Stimulated activated CD4-positive, alpha-beta T cell treated with anti-CD3 and anti-CD28 coated beads, Interleukin-4, amount 100 ng/mL, for 48 hours (primary cell): ENCODE measurements around the gene WDR59.
A peak's percentile ranks its signal among the peaks of the same experiment; 100 is the strongest.
"Not testable (repeated sequence)": the region's sequence is repeated elsewhere in the genome, so short reads cannot be mapped to it uniquely, and the experiment has no call there.

ENCODE experiments used
- DNase-seq, 2 donors: peaks; one replicate each; pipeline ENCODE4 v3.0.0-alpha.2; 2020; ENCODE audit warnings: low read depth in 2 of 2

Gene WDR59

DNA sequence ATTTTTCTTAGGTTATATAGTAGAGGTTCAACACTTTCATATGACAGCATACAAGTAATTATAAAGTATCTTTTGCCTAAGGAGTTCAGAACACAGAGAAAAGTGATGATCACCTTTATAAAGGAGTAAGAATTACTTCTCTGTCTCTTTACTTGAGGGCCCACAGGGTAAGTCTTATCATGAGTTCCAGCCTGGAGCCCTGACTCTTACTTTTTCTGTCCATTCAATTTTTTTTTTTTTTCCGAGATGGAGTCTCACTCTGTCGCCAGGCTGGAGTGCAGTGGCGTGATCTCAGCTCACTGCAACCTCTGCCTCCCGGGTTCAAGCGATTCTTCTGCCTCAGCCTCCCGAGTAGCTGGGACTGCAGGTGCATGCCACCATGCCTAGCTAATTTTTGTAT is 28.2 kb upstream of the WDR59 start:
- not testable (repeated sequence) for DNase-seq

DNA sequence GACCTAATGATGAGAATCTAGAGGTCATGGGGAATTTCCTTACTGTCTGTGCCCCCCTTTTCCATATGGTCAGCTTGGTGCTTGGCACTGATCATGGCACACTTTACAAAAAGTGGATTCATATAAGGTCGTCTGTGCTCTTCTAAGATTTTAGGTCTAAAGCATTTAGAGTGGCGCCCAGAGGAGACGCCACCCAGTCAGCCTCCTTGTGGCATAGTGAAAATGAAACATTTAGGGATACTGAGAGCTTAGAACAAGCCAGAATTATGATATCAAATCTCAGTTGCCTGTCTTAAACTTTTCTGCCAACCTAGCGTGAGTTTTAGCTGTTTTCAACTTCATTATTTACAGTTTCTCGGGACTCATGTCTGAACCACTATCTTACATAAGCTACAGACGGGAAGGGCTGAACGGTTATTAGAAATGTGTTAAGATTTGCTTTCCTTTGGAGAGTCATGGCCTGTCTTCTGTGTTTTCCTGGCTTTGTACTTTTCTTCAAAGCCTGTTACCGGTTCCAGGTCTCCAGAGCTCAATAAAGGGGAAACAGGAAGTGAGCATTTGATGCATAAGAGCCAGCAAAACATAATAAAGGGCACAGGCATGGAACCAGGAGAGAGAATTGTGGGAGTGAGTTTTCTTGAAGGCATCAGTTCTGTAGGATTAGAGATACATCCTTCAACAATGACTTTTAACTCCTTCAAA is 27.6 kb upstream of the WDR59 start:
- DNase-seq: no peak

DNA sequence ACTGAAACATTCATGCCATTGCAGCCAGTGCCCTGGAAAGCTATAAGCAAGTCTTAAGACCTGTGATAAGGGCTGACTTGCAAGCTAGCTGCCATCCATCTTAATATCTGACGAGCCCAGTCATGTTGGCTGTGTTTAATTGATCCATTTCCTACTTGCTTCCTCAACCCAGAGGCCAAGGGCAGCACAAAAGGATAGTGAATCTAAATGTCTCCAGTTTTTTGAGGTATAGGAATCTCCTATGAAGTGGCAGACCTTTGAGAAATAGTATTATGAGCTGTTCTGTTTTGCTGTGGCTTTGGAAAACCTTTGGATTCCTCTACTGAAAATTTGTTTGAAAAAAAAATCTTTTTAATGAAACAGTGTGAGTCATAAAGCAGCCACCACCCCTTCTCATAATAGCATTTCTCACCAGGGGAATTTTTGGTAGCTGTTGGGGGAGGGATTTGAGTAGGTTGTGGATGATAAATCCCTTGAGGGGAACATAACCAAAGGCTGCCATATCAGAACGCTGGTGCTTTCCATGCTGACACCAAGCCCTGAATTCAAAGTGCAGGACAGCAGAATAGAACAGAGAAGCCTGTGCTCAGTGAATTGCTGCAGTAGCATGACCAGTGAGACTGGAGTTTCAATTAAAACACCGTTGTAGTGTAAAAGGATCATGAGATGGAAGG is 26.8 kb upstream of the WDR59 start:
- DNase-seq: peak in 1 of 2 donors; percentile 50

DNA sequence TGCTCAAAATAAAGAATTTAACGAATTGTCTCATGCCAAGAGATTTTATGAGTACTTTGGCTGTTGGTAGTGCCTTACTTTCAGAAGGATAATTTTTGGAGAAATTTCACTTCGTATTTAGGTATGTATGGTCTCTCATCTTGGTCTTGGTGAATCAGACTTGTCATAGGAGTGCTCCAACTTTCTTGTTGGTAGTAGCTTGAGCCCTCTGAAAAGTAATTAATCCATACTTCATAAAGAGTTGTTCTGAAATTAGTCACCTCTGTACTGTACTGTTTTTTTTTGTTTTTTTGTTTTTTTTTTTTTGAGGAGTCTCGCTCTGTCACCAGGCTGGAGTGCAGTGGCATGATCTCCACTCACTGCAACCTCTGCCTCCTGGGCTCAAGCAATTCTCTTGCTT is 25.5 kb upstream of the WDR59 start:
- DNase-seq: no peak

DNA sequence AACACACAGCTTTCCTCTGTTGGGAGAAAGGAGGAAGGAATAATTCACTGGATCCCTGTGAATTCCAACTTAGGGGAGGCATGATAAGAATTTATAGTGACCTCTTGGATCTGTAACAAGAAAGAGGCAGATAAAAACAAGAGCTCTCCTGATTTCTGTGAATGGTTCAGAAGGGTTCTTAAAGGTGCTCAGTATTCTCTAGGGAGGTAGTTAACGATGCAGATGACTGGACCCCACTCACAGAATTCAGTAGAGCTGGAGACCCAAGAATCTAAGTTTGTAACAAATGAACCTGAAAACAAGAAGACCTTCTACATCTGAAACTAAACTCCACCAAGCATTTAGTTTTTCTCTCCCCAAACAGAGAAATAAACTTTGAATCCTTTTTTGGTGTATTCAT is 22.5 kb upstream of the WDR59 start:
- no peak for DNase-seq

DNA sequence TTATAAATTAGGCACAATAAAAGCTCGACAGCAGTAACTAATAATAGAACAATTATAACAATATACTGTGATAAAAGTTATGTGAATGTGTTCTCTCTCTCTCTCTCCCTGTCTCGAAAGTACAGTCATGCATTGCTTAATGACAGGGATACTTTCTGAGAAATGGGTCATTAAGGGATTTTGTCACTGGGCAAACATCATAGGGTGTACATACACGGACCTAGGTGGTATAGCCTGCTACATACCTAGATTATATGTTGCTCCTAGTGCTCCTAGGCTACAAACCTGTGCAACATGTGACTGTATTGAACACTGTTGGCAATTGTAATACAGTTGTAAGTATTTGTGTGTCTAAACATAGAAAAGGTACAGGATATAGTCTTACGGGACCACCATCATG is 20.8 kb upstream of the WDR59 start:
- no peak for DNase-seq

DNA sequence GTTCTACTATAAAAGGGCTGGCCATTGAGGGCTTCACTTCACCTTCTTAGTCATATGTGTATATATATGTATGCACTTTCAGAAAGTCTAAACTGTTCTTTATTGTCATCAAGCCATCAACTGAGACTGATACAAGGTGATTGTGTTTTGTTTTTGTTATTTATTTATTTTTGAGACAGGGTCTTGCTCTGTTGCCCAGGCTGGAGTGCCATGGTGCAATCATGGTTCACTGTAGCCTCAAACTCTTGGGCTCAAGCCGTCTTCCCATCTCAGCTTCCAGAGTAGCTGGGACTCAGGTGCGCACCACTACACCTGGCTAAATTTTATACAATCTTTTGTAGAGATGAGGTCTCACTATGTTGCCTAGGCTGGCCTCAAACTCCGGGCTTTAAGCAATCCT is 19.5 kb upstream of the WDR59 start:
- no peak for DNase-seq

DNA sequence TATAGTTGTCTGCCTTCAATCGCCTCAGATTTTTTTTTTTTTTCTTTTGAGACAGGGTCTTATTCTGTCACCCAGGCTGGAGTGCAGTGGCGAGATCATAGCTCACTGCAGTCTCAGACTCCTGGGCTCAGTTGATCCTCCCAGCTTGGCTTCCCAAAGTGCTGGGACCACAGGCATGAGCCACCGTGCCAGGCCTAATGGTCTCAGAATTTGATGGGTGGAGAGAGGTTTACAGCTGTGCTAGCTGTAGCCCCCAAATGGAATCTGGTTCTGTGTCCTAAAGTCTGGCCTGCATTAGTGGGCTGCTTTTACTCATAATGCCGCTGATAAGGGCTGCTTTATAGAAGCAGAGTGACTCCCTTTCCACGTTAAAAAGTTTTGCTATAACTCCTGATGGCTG is 19.0 kb upstream of the WDR59 start:
- no peak for DNase-seq

DNA sequence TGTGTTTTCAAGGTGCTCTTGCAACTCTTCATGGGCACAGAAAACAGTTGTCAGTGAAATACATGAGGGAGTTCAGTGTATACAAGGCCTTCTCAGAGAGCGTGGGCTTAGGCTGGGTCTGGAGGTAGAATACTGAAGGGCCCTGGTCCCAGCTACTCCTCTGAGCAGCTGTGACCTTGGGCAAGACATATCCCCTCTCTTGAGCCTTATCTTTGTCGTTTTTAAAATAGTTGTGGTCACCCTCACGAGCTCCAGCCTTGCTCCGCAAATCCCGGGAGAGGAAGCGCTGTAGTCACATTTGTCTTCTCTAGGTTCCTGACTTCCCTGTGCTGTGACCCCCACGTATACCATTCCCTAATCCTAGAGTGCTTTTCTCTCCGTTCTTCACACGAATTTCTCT is 17.6 kb upstream of the WDR59 start:
- no peak for DNase-seq

DNA sequence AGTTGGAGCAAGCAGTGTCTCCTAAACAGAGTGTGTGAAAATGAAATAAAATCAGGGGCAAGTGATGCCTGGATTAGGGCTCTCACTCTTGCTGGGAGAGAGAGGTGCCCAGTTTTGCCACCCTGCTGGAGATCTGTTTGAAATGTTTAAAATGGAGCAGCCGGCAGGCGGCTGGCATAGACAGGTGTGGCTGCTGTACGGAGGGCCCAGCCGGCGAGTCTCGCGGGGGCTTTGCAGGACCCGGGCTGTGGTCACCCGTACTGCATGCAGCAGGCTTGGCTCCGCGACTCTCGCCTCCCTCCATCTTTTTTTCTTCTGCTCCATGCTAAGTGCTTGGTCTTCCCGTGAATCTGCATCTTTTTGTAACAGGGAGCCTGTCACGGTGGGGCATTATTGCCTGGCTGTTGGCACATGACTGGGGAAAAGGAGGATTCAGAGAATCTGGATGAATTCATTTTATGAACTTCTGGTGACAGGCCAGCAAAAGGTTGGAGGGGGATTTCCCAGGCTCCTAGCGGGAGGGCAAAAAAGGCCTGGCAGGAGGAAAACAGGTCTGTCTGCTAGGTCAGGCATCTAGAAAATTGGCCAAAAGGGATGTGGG is 15.7 kb upstream of the WDR59 start:
- no peak for DNase-seq

DNA sequence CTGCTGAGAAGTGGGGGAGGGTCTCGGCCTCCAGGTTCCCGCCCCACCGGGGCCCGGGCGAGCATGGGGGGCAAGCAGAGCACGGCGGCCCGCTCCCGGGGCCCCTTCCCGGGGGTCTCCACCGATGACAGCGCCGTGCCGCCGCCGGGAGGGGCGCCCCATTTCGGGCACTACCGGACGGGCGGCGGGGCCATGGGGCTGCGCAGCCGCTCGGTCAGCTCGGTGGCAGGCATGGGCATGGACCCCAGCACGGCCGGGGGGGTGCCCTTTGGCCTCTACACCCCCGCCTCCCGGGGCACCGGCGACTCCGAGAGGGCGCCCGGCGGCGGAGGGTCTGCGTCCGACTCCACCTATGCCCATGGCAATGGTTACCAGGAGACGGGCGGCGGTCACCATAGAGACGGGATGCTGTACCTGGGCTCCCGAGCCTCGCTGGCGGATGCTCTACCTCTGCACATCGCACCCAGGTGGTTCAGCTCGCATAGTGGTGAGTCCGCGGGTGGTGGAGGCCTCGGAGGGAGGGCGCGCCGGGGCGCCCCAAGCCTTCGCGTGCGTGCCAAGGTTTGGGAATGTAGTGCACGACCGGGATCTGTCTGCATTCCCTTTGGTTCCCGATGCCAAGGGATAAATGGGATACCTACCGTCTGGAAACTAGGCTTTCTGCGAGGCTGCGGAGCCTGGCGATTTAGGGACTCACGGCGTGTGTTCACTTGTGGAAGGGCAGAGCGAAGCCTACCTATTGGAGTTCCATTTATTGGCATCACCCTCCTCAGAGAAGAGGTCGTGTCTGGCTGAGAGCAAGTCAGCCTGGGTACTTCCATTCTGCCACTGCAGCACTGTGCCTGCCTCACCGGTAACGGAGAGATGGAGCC is 14.9 kb upstream of the WDR59 start:
- peak; percentile 38 to 55 for DNase-seq

DNA sequence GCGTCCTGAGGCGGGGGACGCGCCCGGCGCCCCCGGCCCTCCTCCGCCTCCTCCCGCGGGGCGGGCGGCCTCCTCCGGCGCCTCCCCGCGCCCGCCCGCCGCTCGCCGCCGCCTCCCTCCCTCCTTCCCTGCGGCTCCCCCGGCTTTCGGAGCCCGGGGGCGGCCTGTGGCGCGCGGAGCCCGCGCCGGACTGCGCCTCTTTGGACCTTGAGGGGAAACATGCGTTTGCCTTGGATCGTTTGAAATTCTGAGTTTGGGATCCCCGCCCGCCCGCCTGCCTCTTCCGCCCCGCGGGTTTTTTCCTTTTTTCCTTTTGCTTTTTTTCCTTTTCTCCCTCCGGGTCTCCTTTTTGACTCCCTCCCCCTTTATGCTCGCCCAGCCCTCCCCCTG is 14.3 kb upstream of the WDR59 start:
- no peak for DNase-seq

DNA sequence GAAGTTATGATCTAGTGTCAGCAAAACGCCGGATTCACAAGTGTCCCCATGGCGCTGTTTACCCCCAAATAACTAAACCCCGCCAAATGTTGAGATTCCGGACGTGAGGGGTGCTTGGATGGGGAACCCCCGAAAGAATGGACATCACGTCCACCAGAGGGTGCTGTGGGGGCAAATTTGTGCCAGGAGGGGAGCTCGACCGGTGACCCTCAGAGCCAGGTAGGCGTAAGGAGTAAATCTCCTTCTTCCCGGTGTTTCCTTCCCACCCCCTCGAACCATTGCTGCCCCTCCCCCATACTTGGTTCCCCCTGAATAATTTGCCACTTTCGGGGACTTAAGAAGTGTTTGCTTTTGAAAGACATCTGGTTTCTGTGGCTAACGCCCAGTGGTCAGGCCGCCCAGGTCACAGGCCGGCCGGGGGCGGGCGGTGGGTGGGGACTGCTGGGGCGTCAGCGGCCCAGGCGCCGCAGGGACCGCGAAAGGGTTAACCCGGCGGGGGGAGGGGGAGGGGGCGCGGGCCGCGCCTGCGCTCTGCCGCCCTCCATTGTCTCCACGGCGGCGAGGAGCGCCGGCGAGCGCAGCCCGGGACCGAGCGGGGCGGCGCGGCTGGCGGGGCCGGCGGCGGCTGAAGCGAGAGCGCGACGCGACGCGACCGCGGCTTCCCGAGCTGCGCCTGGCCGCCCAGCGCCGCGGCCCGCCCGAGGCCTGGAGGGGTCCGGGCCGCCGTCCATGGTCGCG is 13.7 kb upstream of the WDR59 start, which contains the start of gene ZNRF1:
ZNRF1 (plus strand) TSS at position 544 of the 738 bp plus-strand sequence. CDS start 648 bp downstream, outside the sequence.
- peak; percentile 79 to 82 for DNase-seq

DNA sequence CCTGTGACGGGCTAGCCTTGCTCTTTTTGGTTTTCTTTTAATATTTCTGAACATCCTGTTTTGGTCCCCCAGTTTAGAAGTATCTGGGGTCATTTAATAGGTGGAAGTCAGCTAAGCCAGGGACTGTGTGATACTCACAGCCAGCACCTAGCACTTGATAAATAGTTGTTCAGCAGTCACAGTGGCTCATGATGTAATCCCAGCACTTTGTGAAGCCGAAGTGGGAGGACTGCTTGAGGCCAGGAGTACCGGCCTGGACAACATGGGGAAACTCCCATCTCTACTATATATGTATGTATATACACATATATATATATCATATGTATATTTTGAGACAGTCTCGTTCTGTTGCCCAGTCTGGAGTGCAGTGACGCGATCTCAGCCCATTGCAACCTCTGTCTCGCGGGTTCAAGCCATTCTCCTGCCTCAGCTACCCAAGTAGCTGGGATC is 12.1 kb upstream of the WDR59 start:
- no peak for DNase-seq

DNA sequence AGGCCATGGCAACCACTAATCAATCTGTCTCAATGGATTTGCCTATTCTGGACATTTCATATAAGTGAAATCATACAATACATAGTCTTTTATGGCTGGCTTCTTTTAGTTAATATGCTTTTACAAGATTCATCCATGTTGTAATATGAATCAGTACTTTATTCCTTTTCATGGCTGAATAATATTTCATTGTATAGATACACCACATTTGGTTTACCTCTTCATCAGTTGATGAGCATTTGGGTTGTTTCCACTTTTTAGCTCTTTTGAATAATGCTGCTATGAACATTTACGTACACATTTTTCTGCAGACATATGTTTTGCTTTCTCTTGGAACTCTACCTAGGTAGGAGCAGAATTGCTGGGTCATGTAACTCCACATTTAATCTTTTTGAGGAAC is 11.1 kb upstream of the WDR59 start:
- no peak for DNase-seq

DNA sequence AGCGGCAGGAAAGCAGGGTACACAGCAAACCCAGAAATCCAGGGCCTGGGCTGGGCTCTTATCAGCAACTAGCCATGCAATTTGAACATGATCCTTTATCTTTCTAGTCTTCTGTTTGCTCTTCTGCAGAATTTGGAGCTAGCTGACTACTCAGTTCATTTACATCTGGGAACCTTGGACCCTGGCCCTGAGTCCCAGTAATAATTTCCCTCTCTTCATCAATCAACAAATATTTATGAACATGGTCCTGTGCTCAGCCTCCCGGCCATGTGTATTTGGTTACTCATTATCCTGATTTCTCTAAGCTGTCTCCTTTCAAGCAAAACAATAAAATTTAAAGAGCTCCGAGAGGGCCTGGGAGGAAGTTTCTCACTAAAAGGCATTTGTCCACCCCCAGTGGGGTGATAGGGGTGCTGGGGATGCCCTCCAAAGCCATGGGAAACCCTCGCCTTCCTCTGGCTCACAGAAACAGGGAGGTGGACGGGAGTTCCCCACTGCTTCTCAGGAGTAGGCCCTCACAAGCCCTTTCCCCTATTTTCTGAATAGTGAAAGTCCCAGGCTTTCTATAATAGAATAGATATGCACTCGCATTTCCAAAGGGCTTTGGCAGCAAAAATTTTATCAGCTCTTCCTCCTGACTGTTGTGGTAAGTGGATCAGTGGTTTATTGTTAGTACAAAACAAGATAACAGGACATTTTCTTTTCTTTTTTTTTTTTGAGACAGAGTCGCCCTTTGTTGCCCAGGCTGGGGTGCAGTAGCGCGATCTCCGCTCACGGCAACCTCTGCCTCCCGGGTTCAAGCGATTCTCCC is 6.9 kb upstream of the WDR59 start:
- no peak for DNase-seq

DNA sequence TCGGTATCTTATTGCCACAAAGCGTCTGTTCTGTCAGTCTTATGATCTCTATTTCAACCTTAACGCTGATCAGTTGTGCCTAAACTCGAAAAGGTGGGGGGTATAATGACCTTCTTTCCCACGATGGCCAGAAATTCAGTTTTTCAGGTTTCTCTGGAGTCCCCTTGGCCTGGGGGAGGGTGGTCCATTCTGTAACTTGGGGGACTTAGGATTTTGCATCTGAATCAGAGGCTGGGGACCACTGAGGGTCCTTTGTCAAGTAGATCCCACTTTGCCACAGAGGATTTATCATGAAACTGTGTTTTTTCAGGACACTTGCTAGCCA is 6.3 kb upstream of the WDR59 start:
- DNase-seq: no peak

DNA sequence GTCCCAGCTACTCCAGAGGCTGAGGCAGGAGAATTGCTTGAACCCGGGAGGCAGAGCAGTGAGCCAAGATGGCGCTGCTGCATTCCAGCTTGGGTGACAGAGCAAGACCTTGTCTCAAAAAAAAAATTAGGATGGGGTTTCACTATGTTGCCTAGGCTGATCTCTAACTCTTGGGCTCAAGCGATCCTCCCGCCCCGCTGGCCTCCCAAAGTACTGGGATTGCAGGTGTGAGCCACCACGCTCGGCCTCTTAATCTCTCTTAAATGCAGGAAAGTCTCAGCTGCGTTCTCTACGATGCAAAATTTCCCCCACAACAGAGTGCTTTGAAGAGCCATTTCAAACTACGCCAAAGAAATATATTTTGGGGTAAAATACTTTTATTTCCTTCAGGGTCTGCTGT is 5.9 kb upstream of the WDR59 start:
- no peak for DNase-seq

DNA sequence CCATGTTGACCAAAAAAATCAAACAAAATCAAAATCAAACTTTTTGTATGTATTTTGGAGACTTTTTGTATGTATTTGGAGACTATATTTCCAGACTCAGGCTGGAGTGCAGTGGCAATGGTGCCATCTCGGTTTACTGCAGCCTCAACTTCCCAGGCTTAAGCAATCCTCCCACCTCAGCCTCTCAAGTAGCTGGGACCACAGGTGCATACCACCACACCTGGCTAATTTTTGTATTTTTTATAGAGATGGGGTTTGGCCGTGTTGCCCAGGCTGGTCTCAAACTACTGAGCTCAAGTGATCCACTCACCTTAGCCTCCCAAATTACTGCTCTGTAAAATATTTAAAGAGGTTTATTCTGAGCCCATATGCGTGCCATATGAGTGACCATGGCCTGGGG is 4.9 kb upstream of the WDR59 start:
- DNase-seq: not testable (repeated sequence)

DNA sequence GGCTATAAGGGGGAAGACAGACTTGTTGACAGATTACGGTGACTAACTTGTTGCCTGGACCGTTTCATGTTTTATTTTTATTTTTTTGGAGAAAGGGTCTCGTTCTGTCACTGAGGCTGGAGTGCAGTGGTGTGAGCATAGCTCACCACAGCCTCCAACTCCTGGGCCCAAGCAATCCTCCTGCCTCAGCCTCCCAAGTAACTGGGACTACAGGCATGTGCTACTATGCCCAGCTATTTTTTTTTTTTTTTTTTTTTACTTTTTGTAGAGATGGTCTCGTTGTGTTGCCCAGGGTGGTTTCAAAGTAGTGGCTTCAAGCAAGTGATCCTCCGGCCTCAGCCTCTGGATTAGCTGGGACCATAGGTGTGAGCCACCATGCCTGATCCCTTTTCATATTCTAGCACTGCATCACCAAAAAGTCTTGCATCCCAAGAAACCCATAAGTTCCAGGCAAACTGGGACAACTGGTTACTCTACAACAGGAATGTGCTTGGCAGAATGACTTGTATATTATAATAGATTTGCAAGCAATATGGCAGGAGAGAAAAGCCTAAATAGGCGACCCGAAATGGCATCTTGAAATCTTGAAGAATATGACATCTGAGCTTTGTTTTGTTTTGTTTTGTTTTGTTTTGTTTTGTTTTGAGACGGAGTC is 2.2 kb upstream of the WDR59 start:
- no peak for DNase-seq
